Transverse colon (tissue), 4 donors: Measurements from ENCODE around the gene SENP6. TPM values are rescaled to one million over a fixed set of nuclear protein-coding genes. Genes with fewer than 3 reads are reported as not detected.

Source experiments
- DNase-seq: peaks from one replicate; pipeline ENCODE4 v3.0.0-alpha.2; 2019
- H3K27ac ChIP-seq, 4 donors: fragments of 200-600 bp; sonication (generic); 2 replicates each; pipeline ENCODE4 v1.5.1; 2016 to 2018; ENCODE audit warnings: inconsistent platforms in 4 of 4
- H3K27me3 ChIP-seq: fragments of 200-600 bp; sonication (generic); 2 replicates; pipeline ENCODE4 v1.5.1; 2017; ENCODE audit warnings: inconsistent platforms
- H3K36me3 ChIP-seq, 4 donors: fragments of 200-600 bp; sonication (generic); 2 replicates each; pipeline ENCODE4 v1.5.1; 2017 to 2019; ENCODE audit warnings: inconsistent platforms in 4 of 4
- H3K4me1 ChIP-seq, 4 donors: fragments of 200-600 bp; sonication (generic); 2 replicates each; pipeline ENCODE4 v1.5.1; 2017 to 2020; ENCODE audit warnings: inconsistent platforms in 4 of 4
- H3K4me3 ChIP-seq, 4 donors: fragments of 200-600 bp; sonication (generic); 1 replicate in 1 of 4; 2 replicates in 3 of 4; pipeline versions ENCODE4 v1.5.1 to v1.6.1; 2017 to 2019; ENCODE audit warnings: inconsistent platforms in 4 of 4
- H3K9me3 ChIP-seq, 2 donors: fragments of 200-600 bp; sonication (generic); 2 replicates each; pipeline ENCODE4 v1.5.1; 2017 to 2019; ENCODE audit warnings: inconsistent platforms in 2 of 2
- CTCF ChIP-seq, 5 experiments: fragments of 200-600 bp in 3 of 5; fragments of 450-650 bp in 2 of 5; sonication (generic) in 3 of 5; IDR thresholded peaks; 1 replicate in 2 of 5; 2 replicates in 3 of 5; pipeline ENCODE4 v1.5.1; 2016 to 2017; ENCODE audit warnings: antibody characterized with exemption in 5 of 5, inconsistent platforms in 3 of 5, mild to moderate bottlenecking in 2 of 5, moderate library complexity in 1 of 5
- EP300 ChIP-seq: sonication (generic); formaldehyde crosslinking; IDR thresholded peaks from one replicate; pipeline ENCODE4 v1.6.1; 2017; ENCODE audit warnings: antibody characterized with exemption, low read depth
- POLR2A ChIP-seq: fragments of 450-650 bp; IDR thresholded peaks from one replicate; pipeline ENCODE4 v1.6.1; 2016; ENCODE audit warnings: antibody characterized with exemption, mild to moderate bottlenecking, moderate library complexity
- POLR2AphosphoS5 ChIP-seq, 3 donors: sonication (generic); formaldehyde crosslinking; IDR thresholded peaks; one replicate each; pipeline ENCODE4 v1.6.1; 2016; ENCODE audit warnings: antibody characterized with exemption in 3 of 3
- WGBS, 2 donors: methylation state at CpG; one replicate each; pipeline ENCODE4 v1.1.5; 2018; ENCODE audit warnings: low coverage in 1 of 2; 5-methylcytosine and 5-hydroxymethylcytosine counted together
- in situ Hi-C, 4 donors: fragments of 200-750 bp; cut with MboI; loops; one replicate each; pipeline versions ENCODE4 v1.15.0 to v1.15.1; 2017; ENCODE audit warnings: low sequenced_read_pairs in 3 of 4, low pct_ligation_motif_present in 1 of 4, low pct_unique_long_range_greater_than_20kb in 1 of 4
- intact Hi-C: fragments of 100-400 bp; cut with DNase I; formaldehyde crosslinking; loops from one replicate; pipeline ENCODE4 v1.15.1; 2023; ENCODE audit warnings: low total_unique reads
- total RNA-seq, 4 donors: library from RNA; depleted of rRNA; stranded (reverse); fragments of >200 nt; gene quantifications; one replicate each; pipeline ENCODE4 v1.1.0, GENCODE V29; 2016

The SENP6 gene
- total RNA-seq, 4 donors from 2014 or later = 59.1 to 136 (median 107) TPM

GRCh38 chr6:75609639-75610590, 8.2 kb downstream of the SENP6 start:
- Histone ChIP-seq H3K9me3 (no peaks in the 10 kb centered on the region), H3K27me3 (no peaks in the 10 kb centered on the region), H3K27ac (peak overlapping the region in 3 of 4 donors; percentile 2 to 48 (median 38)), H3K4me1 (peaks cover 45 to 98% (median 80%) of the 10 kb centered on the region in 4 donors), H3K4me3 (no peak overlapping the region), H3K36me3 (no peaks in the 10 kb centered on the region)
- WGBS, 2 donors = 86 to 88% methylated on average over 2 to 6 of the region's 6 CpGs
- no peak for TF ChIP-seq CTCF (IDR thresholded peaks at IDR 0.05)
- no peak for TF ChIP-seq POLR2AphosphoS5 (IDR thresholded peaks at IDR 0.05)
- TF ChIP-seq EP300 = no peak
- no peak for TF ChIP-seq POLR2A
- in situ Hi-C loops = no loop called here
- intact Hi-C loops = no loop called here
- DNase-seq = no peak

GRCh38 chr6:75611011-75611701, 9.5 kb downstream of the SENP6 start:
- TF ChIP-seq EP300 (no peak), POLR2AphosphoS5 (IDR thresholded peaks at IDR 0.05) (no peak), CTCF (IDR thresholded peaks at IDR 0.05) (no peak), POLR2A (no peak)
- Histone ChIP-seq H3K27ac (peak overlapping the region in 2 of 4 donors; percentile 12 to 76), H3K9me3 (no peaks in the 10 kb centered on the region), H3K4me3 (no peak overlapping the region), H3K4me1 (peaks cover 42 to 99% (median 81%) of the 10 kb centered on the region in 4 donors), H3K27me3 (no peaks in the 10 kb centered on the region), H3K36me3 (no peaks in the 10 kb centered on the region)
- DNase-seq = no peak
- 46 to 73% methylated on average over 2 of the region's 2 CpGs for WGBS, 2 donors
- in situ Hi-C loops = no loop called here
- intact Hi-C loops = no loop called here

GRCh38 chr6:75611702-75612375, 10.2 kb downstream of the SENP6 start:
- in situ Hi-C loops = no loop called here
- intact Hi-C loops = no loop called here

More at GRCh38 chr6:75611702-75612375, 10.2 kb downstream of the SENP6 start:
- no peak for DNase-seq
- H3K36me3 ChIP-seq = no peaks in the 10 kb centered on the region
- no peaks in the 10 kb centered on the region for H3K9me3 ChIP-seq
- peak overlapping the region; percentile 65 to 76 (median 69) for H3K27ac ChIP-seq
- no peak for TF ChIP-seq CTCF (IDR thresholded peaks at IDR 0.05)
- TF ChIP-seq EP300 = no peak
- no peak for TF ChIP-seq POLR2A
- no peak for TF ChIP-seq POLR2AphosphoS5 (IDR thresholded peaks at IDR 0.05)
- no peak overlapping the region for H3K4me3 ChIP-seq
- no peaks in the 10 kb centered on the region for H3K27me3 ChIP-seq
- WGBS, 2 donors = 69 to 77% methylated on average over 5 of the region's 5 CpGs
- H3K4me1 ChIP-seq = peaks cover 42 to 95% (median 80%) of the 10 kb centered on the region in 4 donors
